ENCODE results near the gene RUNX2. TPM values are rescaled to one million over a fixed set of nuclear protein-coding genes. Genes with fewer than 3 reads are reported as not detected.

RUNX2 gene
- polyA plus RNA-seq, 1 donor = 2.6 TPM

- Histone ChIP-seq H3K27me3 (ENCODE audit: control insufficient read depth, insufficient read depth, low read length) (no peaks in the 10 kb centered on the region), H3K4me1 (ENCODE audit: control insufficient read depth, insufficient read depth, low read length) (no peaks in the 10 kb centered on the region), H3K9me3 (ENCODE audit: control insufficient read depth, low read depth, low read length) (no peaks in the 10 kb centered on the region), H3K4me3 (ENCODE audit: low read length) (no peak overlapping the region), H3K27ac (ENCODE audit: low read length) (no peak overlapping the region), H3K36me3 (ENCODE audit: control insufficient read depth, insufficient read depth, low read length) (no peaks in the 10 kb centered on the region)
- no peak for DNase-seq
- WGBS (ENCODE audit: insufficient coverage, low lambda C conversion rate) = no CpG with 5 or more reads among the region's 2 CpGs
Observed at GRCh38 chr6:45398075-45398813, 70.1 kb downstream of the RUNX2 start.

- Histone ChIP-seq H3K4me3 (ENCODE audit: low read length) (no peak overlapping the region), H3K27ac (ENCODE audit: low read length) (no peak overlapping the region), H3K9me3 (ENCODE audit: control insufficient read depth, low read depth, low read length) (no peaks in the 10 kb centered on the region), H3K27me3 (ENCODE audit: control insufficient read depth, insufficient read depth, low read length) (no peaks in the 10 kb centered on the region), H3K4me1 (ENCODE audit: control insufficient read depth, insufficient read depth, low read length) (no peaks in the 10 kb centered on the region), H3K36me3 (ENCODE audit: control insufficient read depth, insufficient read depth, low read length) (no peaks in the 10 kb centered on the region)
- no peak for DNase-seq
- 83% methylated on average over 1 of the region's 2 CpGs for WGBS (ENCODE audit: insufficient coverage, low lambda C conversion rate)
Observed at GRCh38 chr6:45400021-45400420, 71.9 kb downstream of the RUNX2 start.

GRCh38 chr6:45411959-45412358 lies 83.8 kb downstream of the RUNX2 start:
- no peak overlapping the region for H3K4me3 ChIP-seq (ENCODE audit: low read length)
- no peaks in the 10 kb centered on the region for H3K9me3 ChIP-seq (ENCODE audit: control insufficient read depth, low read depth, low read length)
- no peak for DNase-seq
- WGBS (ENCODE audit: insufficient coverage, low lambda C conversion rate) = no CpG with 5 or more reads among the region's 5 CpGs
- no peaks in the 10 kb centered on the region for H3K4me1 ChIP-seq (ENCODE audit: control insufficient read depth, insufficient read depth, low read length)
- peaks cover 12% of the 10 kb centered on the region for H3K27me3 ChIP-seq (ENCODE audit: control insufficient read depth, insufficient read depth, low read length)
- H3K27ac ChIP-seq (ENCODE audit: low read length) = no peak overlapping the region
- H3K36me3 ChIP-seq (ENCODE audit: control insufficient read depth, insufficient read depth, low read length) = no peaks in the 10 kb centered on the region

DNA sequence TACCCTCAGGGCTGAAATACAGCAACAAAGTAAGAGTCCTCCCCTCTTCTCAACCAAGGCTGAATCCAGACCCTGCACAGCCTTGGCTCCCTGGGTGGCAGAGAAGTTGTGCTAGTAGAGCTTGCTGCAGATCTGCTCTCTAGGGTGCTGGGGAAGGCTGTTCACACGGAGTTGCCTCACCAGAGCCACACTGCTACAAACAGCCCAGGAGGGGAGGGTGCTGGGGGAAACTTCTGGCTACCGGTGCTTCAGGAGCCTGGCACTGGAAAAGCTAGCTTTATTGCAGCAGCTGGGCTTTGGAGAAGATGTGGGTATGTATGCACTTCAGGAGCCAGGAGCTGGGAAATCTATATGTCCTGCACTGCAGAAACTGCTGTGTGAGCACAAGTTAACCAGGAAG lies 87.2 kb downstream of the RUNX2 start:
- Histone ChIP-seq H3K36me3 (ENCODE audit: control insufficient read depth, insufficient read depth, low read length) (no peaks in the 10 kb centered on the region), H3K4me1 (ENCODE audit: control insufficient read depth, insufficient read depth, low read length) (peaks cover 6% of the 10 kb centered on the region), H3K27me3 (ENCODE audit: control insufficient read depth, insufficient read depth, low read length) (peaks cover 34% of the 10 kb centered on the region), H3K9me3 (ENCODE audit: control insufficient read depth, low read depth, low read length) (peaks cover 8% of the 10 kb centered on the region), H3K4me3 (ENCODE audit: low read length) (no peak overlapping the region), H3K27ac (ENCODE audit: low read length) (no peak overlapping the region)
- no CpG with 5 or more reads among the region's 2 CpGs for WGBS (ENCODE audit: insufficient coverage, low lambda C conversion rate)
- DNase-seq = no peak

- Histone ChIP-seq H3K4me3 (ENCODE audit: low read length) (no peak overlapping the region), H3K36me3 (ENCODE audit: control insufficient read depth, insufficient read depth, low read length) (no peaks in the 10 kb centered on the region), H3K4me1 (ENCODE audit: control insufficient read depth, insufficient read depth, low read length) (peaks cover 6% of the 10 kb centered on the region), H3K27me3 (ENCODE audit: control insufficient read depth, insufficient read depth, low read length) (peaks cover 41% of the 10 kb centered on the region), H3K27ac (ENCODE audit: low read length) (no peak overlapping the region), H3K9me3 (ENCODE audit: control insufficient read depth, low read depth, low read length) (peaks cover 8% of the 10 kb centered on the region)
- DNase-seq = no peak
- 90% methylated on average over 3 of the region's 3 CpGs for WGBS (ENCODE audit: insufficient coverage, low lambda C conversion rate)
Observed at GRCh38 chr6:45415788-45416518, 87.8 kb downstream of the RUNX2 start.

GRCh38 chr6:45416700-45417099 lies 88.6 kb downstream of the RUNX2 start:
- peaks cover 48% of the 10 kb centered on the region for H3K27me3 ChIP-seq (ENCODE audit: control insufficient read depth, insufficient read depth, low read length)
- no peaks in the 10 kb centered on the region for H3K36me3 ChIP-seq (ENCODE audit: control insufficient read depth, insufficient read depth, low read length)
- H3K9me3 ChIP-seq (ENCODE audit: control insufficient read depth, low read depth, low read length) = peaks cover 12% of the 10 kb centered on the region
- DNase-seq = no peak
- no peak overlapping the region for H3K27ac ChIP-seq (ENCODE audit: low read length)
- WGBS (ENCODE audit: insufficient coverage, low lambda C conversion rate) = no CpG with 5 or more reads among the region's 2 CpGs
- no peak overlapping the region for H3K4me3 ChIP-seq (ENCODE audit: low read length)
- peaks cover 11% of the 10 kb centered on the region for H3K4me1 ChIP-seq (ENCODE audit: control insufficient read depth, insufficient read depth, low read length)

DNA sequence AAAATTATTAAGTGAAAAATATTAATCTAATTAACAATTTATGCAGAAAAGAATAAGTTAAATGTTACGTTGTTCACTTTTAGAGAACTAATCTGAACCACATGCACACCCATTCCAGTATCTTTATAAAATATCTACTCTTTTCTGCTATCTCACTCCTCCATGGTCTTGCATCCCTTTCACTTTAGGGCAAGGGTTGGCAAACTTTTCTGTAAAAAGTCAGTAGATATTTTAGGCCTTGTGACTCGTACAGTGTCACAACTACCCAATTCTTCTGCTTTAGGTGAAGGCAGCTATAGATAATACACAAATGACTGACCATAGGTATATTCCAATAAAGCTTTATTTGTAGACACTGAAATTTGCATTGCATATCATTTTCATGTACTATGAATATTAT lies 89.3 kb downstream of the RUNX2 start:
- DNase-seq = no peak
- peaks cover 14% of the 10 kb centered on the region for H3K9me3 ChIP-seq (ENCODE audit: control insufficient read depth, low read depth, low read length)
- no peak overlapping the region for H3K27ac ChIP-seq (ENCODE audit: low read length)
- H3K36me3 ChIP-seq (ENCODE audit: control insufficient read depth, insufficient read depth, low read length) = no peaks in the 10 kb centered on the region
- H3K27me3 ChIP-seq (ENCODE audit: control insufficient read depth, insufficient read depth, low read length) = peaks cover 54% of the 10 kb centered on the region
- peaks cover 15% of the 10 kb centered on the region for H3K4me1 ChIP-seq (ENCODE audit: control insufficient read depth, insufficient read depth, low read length)
- WGBS (ENCODE audit: insufficient coverage, low lambda C conversion rate) = no CpG with 5 or more reads among the region's 2 CpGs
- no peak overlapping the region for H3K4me3 ChIP-seq (ENCODE audit: low read length)

DNA sequence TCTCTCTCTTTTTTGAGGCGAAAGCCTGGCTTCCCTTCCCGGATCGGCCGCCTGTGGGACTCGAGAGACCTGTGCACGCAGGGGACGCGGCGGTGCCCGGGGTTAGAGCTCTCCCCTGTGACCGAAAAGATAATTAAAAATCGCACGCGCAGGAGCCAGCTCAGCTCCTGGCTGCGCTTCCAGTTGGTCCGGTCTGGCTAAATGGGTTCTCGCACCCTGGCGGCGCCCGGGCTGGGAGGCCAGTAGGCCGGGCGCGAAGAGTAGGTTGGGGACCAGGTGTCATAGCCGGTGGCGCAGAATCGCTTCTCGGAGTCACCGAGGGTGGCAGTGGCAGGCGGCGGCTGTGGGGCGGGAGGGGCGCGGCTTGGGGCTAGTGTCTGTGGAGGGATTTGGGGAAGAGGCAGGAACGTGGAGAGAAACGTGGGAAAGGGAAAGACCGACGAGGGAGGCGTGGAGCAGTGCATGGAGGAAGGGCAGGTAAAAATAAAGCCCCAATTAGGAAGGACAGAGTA lies 91.5 kb downstream of the RUNX2 start:
- no peak overlapping the region for H3K27ac ChIP-seq (ENCODE audit: low read length)
- peak overlapping the region; percentile 11 for H3K4me3 ChIP-seq (ENCODE audit: low read length)
- peaks cover 75% of the 10 kb centered on the region for H3K27me3 ChIP-seq (ENCODE audit: control insufficient read depth, insufficient read depth, low read length)
- DNase-seq = peak; percentile 37 to 70
- peaks cover 23% of the 10 kb centered on the region for H3K4me1 ChIP-seq (ENCODE audit: control insufficient read depth, insufficient read depth, low read length)
- peaks cover 22% of the 10 kb centered on the region for H3K9me3 ChIP-seq (ENCODE audit: control insufficient read depth, low read depth, low read length)
- no peaks in the 10 kb centered on the region for H3K36me3 ChIP-seq (ENCODE audit: control insufficient read depth, insufficient read depth, low read length)
- WGBS (ENCODE audit: insufficient coverage, low lambda C conversion rate) = 0% methylated on average over 3 of the region's 38 CpGs

DNA sequence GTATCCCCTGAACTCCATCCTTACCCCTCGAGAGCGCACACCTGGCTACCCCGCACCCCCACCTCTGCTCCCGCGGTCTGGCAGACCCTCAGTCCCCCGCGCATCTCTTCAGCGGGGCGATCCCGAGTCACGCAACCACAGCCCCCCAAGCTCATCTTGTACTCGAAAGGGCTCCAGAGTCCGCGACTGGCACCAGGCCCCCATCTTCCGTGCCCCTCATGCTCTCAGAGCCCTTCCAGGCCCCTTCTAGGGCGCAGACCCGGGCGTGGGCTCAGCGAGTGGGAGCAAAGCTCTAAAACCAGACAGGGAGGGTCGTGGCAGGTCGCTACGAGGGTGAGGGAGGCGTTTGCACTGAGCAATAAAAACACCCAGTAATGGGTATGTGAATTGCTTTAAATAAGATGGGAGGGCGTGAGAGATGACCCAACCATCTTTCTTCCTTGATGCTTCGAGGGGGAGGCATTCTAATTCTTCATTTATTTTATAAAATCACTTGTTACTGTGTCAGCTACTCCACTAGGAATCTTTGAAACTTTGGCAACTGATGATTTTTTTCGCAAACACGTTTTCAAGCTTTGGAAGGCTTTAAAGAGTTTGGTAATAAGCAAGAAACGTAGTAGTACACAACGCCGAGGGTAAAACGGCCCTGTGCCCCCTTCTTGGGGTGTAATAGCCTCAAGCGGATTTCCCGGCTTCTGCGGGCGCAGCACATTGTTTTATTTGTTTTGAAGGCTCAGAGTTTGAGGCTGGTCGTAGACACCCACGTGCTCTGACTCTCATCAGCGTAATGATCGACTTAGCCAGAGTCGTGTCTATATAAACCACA lies 92.2 kb downstream of the RUNX2 start:
- Histone ChIP-seq H3K27me3 (ENCODE audit: control insufficient read depth, insufficient read depth, low read length) (peaks cover 76% of the 10 kb centered on the region), H3K4me1 (ENCODE audit: control insufficient read depth, insufficient read depth, low read length) (peaks cover 23% of the 10 kb centered on the region)

More for the DNA sequence above, 92.2 kb downstream of the RUNX2 start:
- peaks cover 22% of the 10 kb centered on the region for H3K9me3 ChIP-seq (ENCODE audit: control insufficient read depth, low read depth, low read length)
- no CpG with 5 or more reads among the region's 40 CpGs for WGBS (ENCODE audit: insufficient coverage, low lambda C conversion rate)
- H3K27ac ChIP-seq (ENCODE audit: low read length) = no peak overlapping the region
- peak overlapping the region; percentile 11 for H3K4me3 ChIP-seq (ENCODE audit: low read length)
- H3K36me3 ChIP-seq (ENCODE audit: control insufficient read depth, insufficient read depth, low read length) = no peaks in the 10 kb centered on the region
- DNase-seq = peak in 1 of 2 donors; percentile 43

Measured in large intestine (tissue), 3 donors.